Retinal pigment epithelial cell (primary cell): ENCODE results near the gene LIAS.

ENCODE experiments used
- DNase-seq: peaks from one replicate; pipeline ENCODE4 v3.0.0-alpha.2; 2010; ENCODE audit warnings: low read depth
- H3K4me3 ChIP-seq: 2 replicates; pipeline ENCODE4 v1.5.1; 2011; ENCODE audit warnings: mild to moderate bottlenecking, low read length, control low read depth, moderate library complexity
- TF ChIP-seq, protein P1 (sequence below): conservative IDR thresholded peaks from 2 replicates; pipeline ENCODE4 v1.5.1; 2011; ENCODE audit warnings: low read depth, low read length, control low read depth, inconsistent platforms

Gene LIAS

GRCh38 chr4:39470402-39470801, 11.5 kb downstream of the LIAS start:
- H3K4me3 ChIP-seq: no peak overlapping the region
- TF ChIP-seq, protein P1, sequence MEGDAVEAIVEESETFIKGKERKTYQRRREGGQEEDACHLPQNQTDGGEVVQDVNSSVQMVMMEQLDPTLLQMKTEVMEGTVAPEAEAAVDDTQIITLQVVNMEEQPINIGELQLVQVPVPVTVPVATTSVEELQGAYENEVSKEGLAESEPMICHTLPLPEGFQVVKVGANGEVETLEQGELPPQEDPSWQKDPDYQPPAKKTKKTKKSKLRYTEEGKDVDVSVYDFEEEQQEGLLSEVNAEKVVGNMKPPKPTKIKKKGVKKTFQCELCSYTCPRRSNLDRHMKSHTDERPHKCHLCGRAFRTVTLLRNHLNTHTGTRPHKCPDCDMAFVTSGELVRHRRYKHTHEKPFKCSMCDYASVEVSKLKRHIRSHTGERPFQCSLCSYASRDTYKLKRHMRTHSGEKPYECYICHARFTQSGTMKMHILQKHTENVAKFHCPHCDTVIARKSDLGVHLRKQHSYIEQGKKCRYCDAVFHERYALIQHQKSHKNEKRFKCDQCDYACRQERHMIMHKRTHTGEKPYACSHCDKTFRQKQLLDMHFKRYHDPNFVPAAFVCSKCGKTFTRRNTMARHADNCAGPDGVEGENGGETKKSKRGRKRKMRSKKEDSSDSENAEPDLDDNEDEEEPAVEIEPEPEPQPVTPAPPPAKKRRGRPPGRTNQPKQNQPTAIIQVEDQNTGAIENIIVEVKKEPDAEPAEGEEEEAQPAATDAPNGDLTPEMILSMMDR: no peak
- DNase-seq: no peak

DNA sequence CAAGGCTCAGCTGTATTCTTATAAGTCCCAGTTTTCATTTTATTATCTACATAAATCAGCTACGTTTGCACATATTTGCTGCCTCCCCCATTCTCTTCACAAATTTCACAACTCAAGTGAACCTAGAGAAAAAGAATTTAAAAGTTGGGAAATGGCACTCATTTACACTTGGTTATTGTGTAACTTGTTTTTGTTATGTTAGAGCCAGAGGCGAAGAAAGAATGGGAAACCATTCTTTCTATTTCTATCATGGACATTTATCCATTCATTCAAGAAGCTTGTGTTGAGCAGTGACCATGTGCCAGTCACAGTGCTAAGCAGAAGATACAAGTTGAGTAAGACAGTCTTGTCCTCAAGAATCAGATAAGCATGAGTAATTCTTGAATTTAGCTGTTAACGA, 13.5 kb downstream of the LIAS start:
- H3K4me3 ChIP-seq: no peak overlapping the region
- TF ChIP-seq, protein P1: no peak
- DNase-seq: no peak

DNA sequence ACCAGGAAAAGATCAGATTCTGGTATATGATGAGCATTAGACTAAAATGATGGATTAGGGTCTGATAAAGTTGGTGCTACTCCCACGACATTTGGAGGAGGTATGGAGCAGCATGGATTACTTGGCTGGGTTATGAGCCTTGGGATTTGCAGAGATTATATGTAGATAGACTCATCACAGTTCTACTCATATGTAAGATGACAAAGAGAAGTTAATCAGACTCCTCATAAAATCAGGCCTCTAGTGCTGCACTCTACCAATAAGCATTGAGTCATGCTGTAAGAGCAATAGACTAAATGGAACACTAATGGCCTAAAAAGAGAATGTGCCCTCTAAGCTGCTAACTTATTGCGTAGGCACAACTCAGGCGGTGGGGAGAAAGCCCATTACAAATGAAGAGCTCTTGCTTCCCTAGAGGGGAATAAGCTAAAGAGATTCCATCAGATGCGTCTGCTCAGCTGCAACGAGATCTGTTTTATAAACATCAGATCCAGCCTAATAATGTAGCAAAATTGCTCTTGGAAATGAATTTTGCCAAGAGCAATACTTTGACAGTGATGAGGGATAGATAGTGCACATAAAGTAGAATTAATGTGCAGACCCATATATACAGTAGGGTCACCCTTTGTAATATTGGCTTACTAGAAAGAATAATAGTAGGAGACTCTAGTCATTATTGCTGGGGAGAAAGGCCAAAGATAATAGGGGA, 17.5 kb downstream of the LIAS start:
- no peak overlapping the region for H3K4me3 ChIP-seq
- TF ChIP-seq, protein P1: no peak
- no peak for DNase-seq

- TF ChIP-seq, protein P1: no peak
- H3K4me3 ChIP-seq: no peak overlapping the region
- no peak for DNase-seq
Observed at GRCh38 chr4:39480251-39480650, 21.4 kb downstream of the LIAS start.

- TF ChIP-seq, protein P1: no peak
- no peak for DNase-seq
- H3K4me3 ChIP-seq: no peak overlapping the region
Observed at GRCh38 chr4:39480902-39481695, 22.2 kb downstream of the LIAS start.

DNA sequence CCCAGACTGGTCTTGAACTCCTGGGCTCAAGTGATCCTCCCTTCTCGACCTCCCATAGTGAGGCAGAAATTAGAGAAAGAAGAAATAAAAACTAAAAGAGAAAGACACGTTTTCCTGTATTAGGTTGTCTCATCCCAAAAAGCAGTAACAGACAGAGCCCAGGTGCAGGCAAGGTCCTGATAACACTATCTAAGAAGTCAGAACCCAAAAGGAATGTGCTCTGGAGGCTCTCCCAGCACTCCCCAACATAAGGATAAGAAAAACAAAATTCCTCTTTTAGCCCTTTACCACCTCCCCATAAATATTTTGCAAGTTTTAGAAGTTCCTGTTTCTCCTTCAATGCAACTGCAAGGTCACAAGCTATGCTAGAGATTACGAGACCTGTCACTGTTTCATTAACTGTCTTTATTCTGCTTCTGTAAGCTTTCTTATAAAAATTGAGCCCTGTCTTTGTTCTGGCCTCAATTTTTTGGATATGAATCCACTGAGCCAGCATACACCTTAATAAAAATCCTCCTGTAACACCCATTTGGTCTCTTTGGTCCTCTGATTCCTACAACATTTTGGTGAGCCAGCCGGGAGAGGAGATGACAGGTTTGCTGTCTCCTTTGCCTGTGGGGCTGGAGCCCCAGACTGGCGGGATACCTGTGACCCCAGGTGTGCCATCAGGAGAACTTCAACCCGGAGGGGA, 25.9 kb downstream of the LIAS start:
- no peak for DNase-seq
- H3K4me3 ChIP-seq: no peak overlapping the region
- TF ChIP-seq, protein P1: no peak
